Thyroid gland (tissue), 4 donors: ENCODE data around the gene SHMT2. TPM values are rescaled to one million over a fixed set of nuclear protein-coding genes. Genes with fewer than 3 reads are reported as not detected.

Source experiments
- DNase-seq, 2 donors: peaks; one replicate each; pipeline ENCODE4 v3.0.0-alpha.2; 2019
- H3K27ac ChIP-seq, 3 donors: fragments of 200-600 bp; sonication (generic); 1 replicate in 2 of 3; 2 replicates in 1 of 3; pipeline ENCODE4 v1.5.1; 2016 to 2019; ENCODE audit warnings: mild to moderate bottlenecking in 1 of 3, moderate library complexity in 1 of 3
- H3K27me3 ChIP-seq: fragments of 200-600 bp; sonication (generic); one replicate; pipeline ENCODE4 v1.5.1; 2019
- H3K36me3 ChIP-seq, 2 donors: fragments of 200-600 bp; sonication (generic); one replicate each; pipeline ENCODE4 v1.5.1; 2016 to 2019
- H3K4me1 ChIP-seq, 2 donors: fragments of 200-600 bp; sonication (generic); one replicate each; pipeline ENCODE4 v1.5.1; 2017 to 2019
- H3K4me3 ChIP-seq, 3 donors: fragments of 200-600 bp; sonication (generic); replicated peaks in 1 of 3; 1 replicate in 2 of 3; 2 replicates in 1 of 3; pipeline ENCODE4 v1.5.1; 2016; ENCODE audit warnings: mild to moderate bottlenecking in 1 of 3
- H3K9me3 ChIP-seq: fragments of 200-600 bp; sonication (generic); one replicate; pipeline ENCODE4 v1.5.1; 2017
- CTCF ChIP-seq, 6 experiments: fragments of 200-600 bp in 3 of 6; fragments of 450-650 bp in 3 of 6; sonication (generic) in 3 of 6; IDR thresholded peaks; one replicate each; pipeline ENCODE4 v1.5.1; 2016 to 2019; ENCODE audit warnings: antibody characterized with exemption in 6 of 6, mild to moderate bottlenecking in 2 of 6, inconsistent platforms in 1 of 6, moderate library complexity in 1 of 6
- POLR2A ChIP-seq, 2 donors: fragments of 450-650 bp; IDR thresholded peaks; one replicate each; pipeline ENCODE4 v1.6.1; 2017; ENCODE audit warnings: antibody characterized with exemption in 2 of 2, mild to moderate bottlenecking in 2 of 2, moderate library complexity in 1 of 2
- WGBS, 2 donors: methylation state at CpG; one replicate each; pipeline ENCODE4 v1.1.5; 2017; 5-methylcytosine and 5-hydroxymethylcytosine counted together
- intact Hi-C: fragments of 100-400 bp; cut with DNase I; formaldehyde crosslinking; loops from one replicate; pipeline ENCODE4 v1.15.1; 2023
- total RNA-seq, 4 donors: library from RNA; depleted of rRNA; stranded (reverse); fragments of >200 nt; gene quantifications; one replicate each; pipeline ENCODE4 v1.2.3, GENCODE V29; 2016

SHMT2 gene
- total RNA-seq, 4 donors from 2014 or later = 34.0 to 58.4 (median 49.8) TPM

- Histone ChIP-seq H3K9me3 (no peaks in the 10 kb centered on the region), H3K36me3 (no peaks in the 10 kb centered on the region), H3K27ac (no peak overlapping the region), H3K4me1 (peaks cover 0 to 27% of the 10 kb centered on the region in 2 donors), H3K4me3 (no peak overlapping the region), H3K27me3 (peaks cover 35% of the 10 kb centered on the region)
- TF ChIP-seq CTCF (IDR thresholded peaks at IDR 0.05) (no peak), POLR2A (IDR thresholded peaks at IDR 0.05) (no peak)
- DNase-seq = no peak
- intact Hi-C loops = no loop called here
- 34 to 37% methylated on average over 22 of the region's 22 CpGs for WGBS, 2 donors
Measured at GRCh38 chr12:57223191-57224165, 6.0 kb upstream of the SHMT2 start.

GRCh38 chr12:57224278-57224972, 5.1 kb upstream of the SHMT2 start:
- intact Hi-C loops = no loop called here
- H3K36me3 ChIP-seq = no peaks in the 10 kb centered on the region
- H3K4me3 ChIP-seq = no peak overlapping the region
- 32 to 36% methylated on average over 18 to 29 of the region's 30 CpGs for WGBS, 2 donors
- no peaks in the 10 kb centered on the region for H3K9me3 ChIP-seq
- no peak overlapping the region for H3K27ac ChIP-seq
- H3K4me1 ChIP-seq = peaks cover 0 to 32% of the 10 kb centered on the region in 2 donors
- H3K27me3 ChIP-seq = peaks cover 35% of the 10 kb centered on the region
- TF ChIP-seq CTCF (IDR thresholded peaks at IDR 0.05) = no peak
- TF ChIP-seq POLR2A (IDR thresholded peaks at IDR 0.05) = no peak
- DNase-seq = no peak

- Histone ChIP-seq H3K27me3 (peaks cover 35% of the 10 kb centered on the region), H3K36me3 (no peaks in the 10 kb centered on the region), H3K4me1 (peaks cover 3 to 33% of the 10 kb centered on the region in 2 donors), H3K27ac (no peak overlapping the region), H3K4me3 (no peak overlapping the region), H3K9me3 (no peaks in the 10 kb centered on the region)
- DNase-seq = peak; percentile 55 to 56
- intact Hi-C loops = no loop called here
- WGBS, 2 donors = 18 to 24% methylated on average over 17 to 29 of the region's 61 CpGs
- TF ChIP-seq CTCF (IDR thresholded peaks at IDR 0.05) (peak in 2 of 6 experiments; percentile 21 to 44), POLR2A (IDR thresholded peaks at IDR 0.05) (no peak)
Measured at GRCh38 chr12:57224973-57225679, 4.4 kb upstream of the SHMT2 start.

- H3K27ac ChIP-seq = no peak overlapping the region
- H3K27me3 ChIP-seq = peaks cover 32% of the 10 kb centered on the region
- intact Hi-C loops = no loop called here
- no peak for DNase-seq
- WGBS, 2 donors = 33% methylated on average over 13 to 18 of the region's 18 CpGs
- peaks cover 9 to 40% of the 10 kb centered on the region in 2 donors for H3K4me1 ChIP-seq
- H3K36me3 ChIP-seq = no peaks in the 10 kb centered on the region
- TF ChIP-seq CTCF (IDR thresholded peaks at IDR 0.05) = no peak
- TF ChIP-seq POLR2A (IDR thresholded peaks at IDR 0.05) = no peak
- no peak overlapping the region for H3K4me3 ChIP-seq
- no peaks in the 10 kb centered on the region for H3K9me3 ChIP-seq
Measured at GRCh38 chr12:57225680-57226210, 3.8 kb upstream of the SHMT2 start.
